ENCODE results near the gene OR2K2.

OR2K2 gene

DNA sequence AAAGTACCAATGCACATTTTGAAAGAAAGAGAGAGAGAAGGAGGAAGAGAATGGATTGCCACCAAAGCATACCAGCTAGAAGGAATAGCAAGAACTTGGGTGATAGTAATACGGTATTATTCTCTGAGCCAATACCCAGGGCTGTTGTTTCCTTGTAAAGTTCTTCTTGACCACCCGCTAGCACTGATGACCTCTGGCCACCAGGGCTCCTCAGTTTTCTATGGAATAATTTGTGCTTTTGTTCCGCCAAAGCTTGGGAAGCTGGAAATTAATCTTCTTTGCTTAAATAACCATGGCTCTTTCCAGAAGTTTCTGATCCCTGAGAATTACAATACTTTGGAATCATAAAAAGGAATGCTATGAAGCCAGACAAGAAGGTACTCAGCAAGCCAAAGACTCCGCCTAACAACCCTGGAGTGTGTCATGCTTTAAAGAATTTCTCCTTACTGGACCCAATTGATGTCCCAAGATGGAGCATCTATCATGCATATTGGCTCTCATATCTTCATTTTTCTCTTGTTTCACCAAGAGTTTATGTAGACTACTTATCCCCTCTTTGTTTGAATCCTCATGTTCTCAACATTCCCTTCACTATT, 29.8 kb downstream of the OR2K2 start:
- TF ChIP-seq REST (IDR thresholded peaks at IDR 0.05; ENCODE audit: insufficient read depth in 1 of 2, low read depth in 2 of 2, low read length in 2 of 2) (no peak), TAF1 (IDR thresholded peaks at IDR 0.05; ENCODE audit: borderline replicate concordance, insufficient read depth, low read length) (no peak)

GRCh38 chr9:111298731-111299598, 31.1 kb downstream of the OR2K2 start:
- TF ChIP-seq SIN3A (IDR thresholded peaks at IDR 0.05; ENCODE audit: borderline replicate concordance, insufficient read depth, low read length) (no peak), POLR2AphosphoS5 (IDR thresholded peaks at IDR 0.05; ENCODE audit: low read depth, low read length) (no peak), TAF1 (IDR thresholded peaks at IDR 0.05; ENCODE audit: borderline replicate concordance, insufficient read depth, low read length) (no peak), REST (IDR thresholded peaks at IDR 0.05; ENCODE audit: insufficient read depth in 1 of 2, low read depth in 2 of 2, low read length in 2 of 2) (no peak), FOXP2 (optimal IDR thresholded peaks at IDR 0.05; ENCODE audit: borderline replicate concordance, extremely low read depth, extremely low read length, insufficient read depth) (no peak)

DNA sequence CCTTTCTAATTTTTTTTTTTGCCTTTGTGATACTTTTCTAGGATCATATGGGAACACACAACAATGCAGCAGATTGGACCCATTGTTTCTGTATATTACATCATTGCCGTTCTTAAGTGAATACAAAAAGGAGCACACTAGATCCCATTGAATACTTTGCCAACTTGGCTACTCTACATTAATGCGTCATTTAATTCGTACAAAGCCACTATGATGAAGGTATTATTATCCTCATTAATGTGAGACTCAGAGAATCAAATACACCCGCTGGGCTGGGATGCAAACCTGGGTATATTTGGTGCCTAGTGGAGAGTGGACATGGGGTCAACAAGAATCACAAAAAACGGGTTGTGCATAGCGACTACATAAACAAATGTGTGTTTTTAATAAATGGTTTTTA, 31.9 kb downstream of the OR2K2 start:
- TF ChIP-seq SIN3A (IDR thresholded peaks at IDR 0.05; ENCODE audit: borderline replicate concordance, insufficient read depth, low read length), result no peak
- no peak for TF ChIP-seq FOXP2 (optimal IDR thresholded peaks at IDR 0.05; ENCODE audit: borderline replicate concordance, extremely low read depth, extremely low read length, insufficient read depth)
- TF ChIP-seq POLR2AphosphoS5 (IDR thresholded peaks at IDR 0.05; ENCODE audit: low read depth, low read length), result no peak
- TF ChIP-seq REST (IDR thresholded peaks at IDR 0.05; ENCODE audit: insufficient read depth in 1 of 2, low read depth in 2 of 2, low read length in 2 of 2), result no peak
- no peak for TF ChIP-seq TAF1 (IDR thresholded peaks at IDR 0.05; ENCODE audit: borderline replicate concordance, insufficient read depth, low read length)

GRCh38 chr9:111297066-111297824, 32.8 kb downstream of the OR2K2 start:
- TF ChIP-seq REST (IDR thresholded peaks at IDR 0.05; ENCODE audit: insufficient read depth in 1 of 2, low read depth in 2 of 2, low read length in 2 of 2) (no peak), FOXP2 (optimal IDR thresholded peaks at IDR 0.05; ENCODE audit: borderline replicate concordance, extremely low read depth, extremely low read length, insufficient read depth) (no peak), POLR2AphosphoS5 (IDR thresholded peaks at IDR 0.05; ENCODE audit: low read depth, low read length) (no peak), TAF1 (IDR thresholded peaks at IDR 0.05; ENCODE audit: borderline replicate concordance, insufficient read depth, low read length) (no peak), SIN3A (IDR thresholded peaks at IDR 0.05; ENCODE audit: borderline replicate concordance, insufficient read depth, low read length) (no peak)
